GM19238 (cell line): Measurements from ENCODE around the gene NF1.
A peak's percentile ranks its signal among the peaks of the same experiment; 100 is the strongest.
"Not testable (repeated sequence)": the region's sequence is repeated elsewhere in the genome, so short reads cannot be mapped to it uniquely, and the experiment has no call there.

Experiments used
- DNase-seq: peaks from one replicate; pipeline ENCODE4 v3.0.0; 2011; ENCODE audit warnings: low spot score; ENCODE audit not compliant: insufficient read length

NF1 gene

DNA sequence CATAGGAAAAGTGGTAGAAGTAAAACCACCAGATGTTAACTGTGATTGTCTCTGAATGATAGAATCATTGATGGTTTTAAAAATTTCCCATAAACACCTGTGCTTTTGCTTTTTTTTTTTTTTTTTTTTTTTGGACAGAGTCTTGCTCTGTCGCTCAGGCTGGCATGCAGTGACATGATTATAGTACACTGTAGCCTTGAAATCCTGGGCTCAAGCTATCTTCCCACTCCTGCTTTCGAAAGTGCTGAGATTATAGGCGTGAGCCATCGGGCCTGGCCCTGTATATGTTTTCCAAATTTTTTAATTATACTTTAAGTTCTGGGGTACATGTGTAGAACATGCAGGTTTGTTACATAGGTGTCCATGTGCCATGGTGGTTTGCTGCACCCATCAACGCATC, 80.5 kb downstream of the NF1 start:
- DNase-seq = no peak

DNA sequence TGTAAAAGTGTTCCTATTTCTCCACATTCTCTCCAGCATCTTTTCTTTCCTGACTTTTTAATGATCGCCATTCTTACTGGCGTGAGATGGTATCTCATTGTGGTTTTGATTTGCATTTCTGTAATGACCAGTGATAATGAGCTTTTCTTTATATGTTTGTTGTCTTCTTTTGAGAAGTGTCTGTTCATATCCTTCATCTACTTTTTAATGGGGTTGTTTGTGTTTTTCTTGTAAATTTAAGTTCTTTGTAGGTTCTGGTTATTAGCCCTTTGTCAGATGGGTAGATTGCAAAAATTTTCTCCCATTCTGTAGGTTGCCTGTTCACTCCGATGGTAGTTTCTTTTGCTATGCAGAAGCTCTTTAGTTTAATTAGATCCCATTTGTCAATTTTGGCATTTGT, 81.4 kb downstream of the NF1 start:
- not testable (repeated sequence) for DNase-seq

DNA sequence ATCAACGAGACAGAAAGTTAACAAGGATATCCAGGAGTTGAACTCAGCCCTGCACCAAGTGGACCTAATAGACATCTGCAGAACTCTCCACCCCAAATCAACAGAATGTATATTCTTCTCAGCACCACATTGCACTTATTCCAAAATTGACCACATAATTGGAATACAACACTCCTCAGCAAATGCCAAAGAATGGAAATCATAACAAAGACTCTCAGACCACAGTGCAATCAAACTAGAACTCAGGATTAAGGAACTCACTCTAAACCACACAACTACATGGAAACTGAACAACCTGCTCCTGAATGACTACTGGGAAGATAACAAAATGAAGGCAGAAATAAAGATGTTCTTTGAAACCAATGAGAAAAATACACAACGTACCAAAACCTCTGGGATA, 84.2 kb downstream of the NF1 start:
- not testable (repeated sequence) for DNase-seq

- DNase-seq = no peak
Measured at GRCh38 chr17:31195305-31195704, 100.5 kb downstream of the NF1 start.

DNA sequence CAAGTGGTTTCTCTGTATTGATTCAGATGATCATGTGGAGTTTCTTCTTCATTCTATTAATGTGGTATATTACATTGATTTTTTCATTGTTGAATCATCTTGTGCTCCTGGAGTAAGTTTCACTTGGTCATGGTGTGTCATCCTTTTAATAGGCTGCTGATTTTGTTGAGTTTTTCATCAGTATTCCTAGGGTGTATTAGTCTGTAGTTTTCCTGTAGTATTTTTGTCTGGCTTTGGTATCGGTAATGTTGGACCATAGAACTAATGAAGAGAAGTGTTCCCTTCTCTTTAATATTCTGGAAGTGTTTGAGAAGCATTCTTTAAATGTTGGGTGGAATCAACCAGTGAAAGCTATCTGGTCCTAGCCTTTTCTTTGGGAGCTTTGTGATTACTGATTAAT, 103.2 kb downstream of the NF1 start:
- DNase-seq = no peak

- not testable (repeated sequence) for DNase-seq
Measured at GRCh38 chr17:31198666-31199065, 103.9 kb downstream of the NF1 start.

DNA sequence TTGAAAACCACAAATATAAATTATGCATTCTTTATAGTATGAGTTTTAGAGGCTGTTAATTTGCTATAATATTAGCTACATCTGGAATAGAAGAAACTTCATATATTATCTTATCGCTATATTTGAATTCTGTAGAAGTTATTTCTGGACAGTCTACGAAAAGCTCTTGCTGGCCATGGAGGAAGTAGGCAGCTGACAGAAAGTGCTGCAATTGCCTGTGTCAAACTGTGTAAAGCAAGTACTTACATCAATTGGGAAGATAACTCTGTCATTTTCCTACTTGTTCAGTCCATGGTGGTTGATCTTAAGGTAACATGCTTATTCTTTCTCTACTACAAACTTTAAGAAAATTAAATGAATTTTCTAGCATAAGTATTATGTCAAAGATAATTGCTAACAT, 105.5 kb downstream of the NF1 start:
- DNase-seq = no peak

- no peak for DNase-seq
Measured at GRCh38 chr17:31202968-31203367, 108.2 kb downstream of the NF1 start.

DNA sequence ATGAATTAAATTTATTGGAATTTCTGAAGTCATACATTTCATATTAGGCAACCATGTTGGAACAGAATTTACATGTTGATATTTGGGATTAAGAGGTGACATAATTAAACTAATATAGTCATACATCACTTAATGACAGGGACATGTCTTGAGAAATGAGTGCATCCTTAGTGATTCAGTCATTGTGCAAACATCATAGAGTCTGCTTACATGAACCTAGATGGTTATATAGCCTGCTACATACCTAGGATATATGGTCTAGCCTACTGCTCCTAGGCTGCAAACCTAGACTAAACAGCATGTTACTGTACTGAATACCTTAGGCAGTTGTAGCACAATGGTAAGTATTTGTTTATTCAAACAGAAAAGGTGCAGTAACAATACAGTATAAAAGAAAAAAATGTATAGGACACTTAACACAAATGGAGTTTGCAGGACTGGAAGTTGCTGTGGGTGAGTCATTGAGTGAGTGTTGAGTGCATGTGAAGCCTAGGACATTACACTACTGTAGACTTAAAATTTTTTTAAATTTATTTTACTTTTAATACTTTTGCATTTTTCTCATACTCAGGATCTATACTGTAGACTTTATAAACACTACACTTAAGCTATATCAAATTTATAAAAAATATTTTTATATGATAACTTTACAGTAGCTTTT, 116.7 kb downstream of the NF1 start:
- no peak for DNase-seq

- no peak for DNase-seq
Measured at GRCh38 chr17:31216031-31216751, 121.4 kb downstream of the NF1 start.

- no peak for DNase-seq
Measured at GRCh38 chr17:31224366-31224765, 129.6 kb downstream of the NF1 start.

DNA sequence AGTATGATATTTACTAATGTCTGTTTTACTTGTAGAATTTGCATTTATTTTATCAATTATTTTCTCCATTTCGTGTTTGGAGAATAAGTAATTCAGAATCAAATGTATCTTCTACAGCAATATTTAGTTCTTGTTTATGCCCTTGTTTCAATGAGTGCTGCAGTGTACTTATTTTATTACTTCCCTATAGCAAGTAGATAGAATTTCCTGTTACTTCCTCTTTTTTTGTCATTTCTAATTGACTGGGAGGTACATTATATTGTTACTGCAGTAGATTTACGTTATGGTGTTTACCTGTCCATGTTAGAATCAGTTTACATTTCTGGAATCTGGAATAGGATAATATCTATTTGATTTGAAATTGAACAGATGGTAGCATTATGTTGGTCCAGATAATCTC, 131.1 kb downstream of the NF1 start:
- DNase-seq = no peak

- no peak for DNase-seq
Measured at GRCh38 chr17:31226373-31226772, 131.6 kb downstream of the NF1 start.

- DNase-seq = no peak
Measured at GRCh38 chr17:31226950-31227349, 132.2 kb downstream of the NF1 start.

GRCh38 chr17:31231852-31232251, 137.1 kb downstream of the NF1 start:
- no peak for DNase-seq

DNA sequence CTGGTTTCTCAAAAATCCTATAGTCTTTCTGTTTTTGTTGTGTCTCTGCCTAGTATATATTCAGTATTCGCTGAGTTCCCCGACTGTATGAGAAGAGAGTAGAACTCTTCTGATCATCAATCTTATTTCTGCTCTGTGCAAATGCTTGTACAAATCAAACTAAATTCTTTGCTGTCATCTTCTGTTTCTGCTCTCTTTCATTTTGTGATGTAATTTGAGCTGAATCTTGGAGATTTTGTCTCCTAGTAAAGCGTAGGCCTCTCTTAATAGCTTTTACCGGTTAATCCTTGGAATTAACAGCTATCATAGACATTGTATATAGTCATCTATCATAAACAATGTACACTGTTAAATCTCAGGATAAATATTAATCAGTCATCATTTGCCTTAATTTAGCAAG, 140.3 kb downstream of the NF1 start:
- DNase-seq = no peak

DNA sequence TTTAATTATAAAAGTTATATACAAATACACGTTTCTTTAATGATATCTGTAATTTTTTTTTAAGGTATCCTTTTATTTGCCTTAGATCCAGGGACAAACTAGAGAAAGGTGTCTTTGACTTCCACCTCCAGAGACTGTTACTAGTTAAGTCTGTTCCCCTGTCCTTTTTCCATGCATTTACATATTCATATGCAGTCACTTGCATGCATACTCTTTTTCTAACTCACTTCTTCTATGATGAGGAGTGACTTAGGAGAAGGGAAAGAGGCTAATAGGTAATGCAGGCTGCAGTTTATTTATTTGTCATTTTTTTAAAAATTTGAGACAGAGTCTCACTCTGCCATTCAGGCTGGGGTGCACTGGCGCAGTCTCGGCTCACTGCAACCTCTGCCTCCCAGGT, 141.4 kb downstream of the NF1 start:
- DNase-seq = no peak

DNA sequence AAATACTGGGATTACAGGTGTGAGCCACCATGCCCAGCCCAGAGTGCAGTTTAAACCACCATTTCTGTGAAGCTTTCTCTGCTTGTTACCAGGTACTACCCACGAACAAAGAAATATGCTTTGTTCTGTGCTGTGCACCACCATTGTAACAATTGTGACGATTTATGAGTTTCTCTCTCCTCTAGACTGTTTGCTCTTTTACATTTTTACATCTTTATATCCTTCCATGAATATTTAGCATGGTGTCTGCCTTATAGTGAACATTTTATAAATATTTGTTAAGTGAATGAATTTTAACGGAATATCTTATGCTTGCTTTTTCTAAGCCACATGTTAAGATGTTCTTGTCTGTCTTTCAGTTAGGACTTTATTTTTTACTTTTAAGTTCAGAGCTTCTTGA, 141.9 kb downstream of the NF1 start:
- DNase-seq = no peak

GRCh38 chr17:31241116-31241515, 146.3 kb downstream of the NF1 start:
- DNase-seq = no peak

- DNase-seq = no peak
Measured at GRCh38 chr17:31248986-31249834, 154.4 kb downstream of the NF1 start.

- DNase-seq = no peak
Measured at GRCh38 chr17:31249835-31250141, 155.0 kb downstream of the NF1 start.

DNA sequence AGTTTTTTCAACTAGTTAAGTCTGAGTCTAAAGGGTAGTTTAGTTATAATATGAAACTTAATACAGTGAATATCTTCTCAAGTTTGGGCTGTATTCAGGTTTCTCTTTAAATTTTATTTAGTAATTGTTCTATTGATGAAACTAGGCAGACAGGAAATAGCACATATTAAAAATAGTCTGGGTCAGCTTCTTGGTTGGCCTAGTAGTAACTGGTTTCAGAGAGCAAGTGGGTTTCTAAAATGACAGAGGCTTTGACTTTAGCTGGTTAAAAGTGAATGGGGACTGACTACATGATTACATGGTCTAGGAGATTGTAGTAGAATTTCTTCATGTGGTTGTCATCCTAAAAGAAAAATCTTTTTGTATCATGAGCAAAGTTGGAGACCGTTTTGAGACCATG, 155.5 kb downstream of the NF1 start:
- peak; percentile 14 for DNase-seq
